Endothelial cell of umbilical vein (primary cell): ENCODE measurements around the gene SART1. TPM values are rescaled to one million over a fixed set of nuclear protein-coding genes. Genes with fewer than 3 reads are reported as not detected.

Source experiments
- BruUV-seq: library from RNA; stranded (reverse); fragments of 400-500 nt; replicated peaks from 2 replicates; lab custom pipeline; 2021; lab: Mats Ljungman, UMichigan
- CTCF ChIA-PET: fragments of 300-600, 350-600 bp; sonication (Branson Sonifier 250); formaldehyde crosslinking; loops from one replicate; lab custom pipeline; 2021; ENCODE audit warnings: antibody characterized with exemption, inconsistent platforms; lab: Charles Lee
- POLR2A ChIA-PET: fragments of 300-600, 350-600 bp; sonication (Branson Sonifier 250); formaldehyde crosslinking; loops from one replicate; lab custom pipeline; 2021; ENCODE audit warnings: antibody characterized with exemption, inconsistent platforms; lab: Charles Lee
- DNase-seq: peaks from one replicate; pipeline ENCODE4 v3.0.0-alpha.2; 2011; ENCODE audit warnings: low read depth, low spot score
- FAIRE-seq: peaks from 2 replicates; lab custom pipeline; 2011; peaks lifted over from hg19 to GRCh38; lab: Jason Lieb, UNC
- H2AFZ ChIP-seq: 2 replicates; pipeline ENCODE4 v1.6.0; 2012; ENCODE audit warnings: low read depth, low read length, control low read depth, inconsistent platforms
- H3K27ac ChIP-seq: 2 replicates; pipeline ENCODE4 v1.5.1; 2011; ENCODE audit warnings: low read depth, mild to moderate bottlenecking, control low read depth, low read length, moderate library complexity; ENCODE audit not compliant: insufficient read depth
- H3K27me3 ChIP-seq, 2 experiments: 2 replicates each; pipeline versions ENCODE4 v1.6.0 to v1.6.1; 2011; ENCODE audit warnings: low read length in 2 of 2, mixed read lengths in 1 of 2; ENCODE audit not compliant: control insufficient read depth in 2 of 2, insufficient read depth in 2 of 2
- H3K36me3 ChIP-seq, 2 experiments: 2 replicates in 1 of 2; 3 replicates in 1 of 2; pipeline ENCODE4 v1.5.1; 2011; ENCODE audit warnings: low read length in 2 of 2, mild to moderate bottlenecking in 1 of 2, moderate library complexity in 1 of 2; ENCODE audit not compliant: control insufficient read depth in 2 of 2, insufficient read depth in 2 of 2; ENCODE audit errors: extremely low read depth in 1 of 2
- H3K4me1 ChIP-seq: 3 replicates; pipeline ENCODE4 v1.5.1; 2011; ENCODE audit warnings: mild to moderate bottlenecking, low read length; ENCODE audit not compliant: control insufficient read depth, insufficient read depth; ENCODE audit errors: extremely low read depth
- H3K4me2 ChIP-seq: 2 replicates; pipeline ENCODE4 v1.6.1; 2011; ENCODE audit warnings: low read length, control low read depth, mixed read lengths; ENCODE audit not compliant: insufficient read depth
- H3K4me3 ChIP-seq, 3 experiments: fragments of 200-600 bp in 1 of 3; sonication (generic), shearing (Covaris generic) in 1 of 3; replicated peaks in 1 of 3; 2 replicates each; pipeline ENCODE4 v1.5.1; 2011 to 2016; ENCODE audit warnings: control low read depth in 3 of 3, low read length in 3 of 3, mild to moderate bottlenecking in 2 of 3, inconsistent platforms in 1 of 3, low read depth in 1 of 3, moderate library complexity in 1 of 3; ENCODE audit not compliant: insufficient read depth in 1 of 3
- H3K79me2 ChIP-seq: 2 replicates; pipeline ENCODE4 v1.6.0; 2012; ENCODE audit warnings: low read length, inconsistent platforms; ENCODE audit not compliant: control insufficient read depth, insufficient read depth
- H3K9ac ChIP-seq: replicated peaks from 2 replicates; pipeline ENCODE3; 2011; ENCODE audit warnings: low read length, control low read depth; ENCODE audit not compliant: insufficient read depth; ENCODE audit errors: extremely low read depth
- H3K9me1 ChIP-seq: replicated peaks from 3 replicates; pipeline ENCODE4 v1.6.0; 2011; ENCODE audit warnings: mild to moderate bottlenecking, low read length; ENCODE audit not compliant: control insufficient read depth, insufficient read depth; ENCODE audit errors: extremely low read depth
- H3K9me3 ChIP-seq: replicated peaks from 2 replicates; pipeline ENCODE4 v1.5.1; 2012; ENCODE audit warnings: low read length, inconsistent platforms; ENCODE audit not compliant: control insufficient read depth, insufficient read depth
- H4K20me1 ChIP-seq: replicated peaks from 2 replicates; pipeline ENCODE3; 2011; ENCODE audit warnings: mild to moderate bottlenecking, low read length; ENCODE audit not compliant: control insufficient read depth, insufficient read depth; ENCODE audit errors: extremely low read depth
- GATA2 ChIP-seq: IDR thresholded peaks from 2 replicates; pipeline ENCODE4 v1.7.0; 2011; ENCODE audit warnings: low read depth, mild to moderate bottlenecking, moderate library complexity, mixed read lengths, low read length; ENCODE audit not compliant: insufficient read length, insufficient read depth
- MYC ChIP-seq: IDR thresholded peaks from one replicate; pipeline ENCODE4 v1.6.1; 2011; ENCODE audit warnings: mild to moderate bottlenecking, low read depth, low read length
- POLR2A ChIP-seq: IDR thresholded peaks from 2 replicates; pipeline ENCODE4 v1.6.1; 2012; ENCODE audit warnings: low read depth, mild to moderate bottlenecking, control low read depth, low read length
- POLR2AphosphoS5 ChIP-seq: IDR thresholded peaks from 2 replicates; pipeline ENCODE4 v1.6.1; 2012; ENCODE audit warnings: low read depth, mild to moderate bottlenecking, control low read depth, low read length, moderate library complexity; ENCODE audit not compliant: insufficient read depth
- dilution Hi-C: fragments of 300-500 bp; cut with MboI; formaldehyde crosslinking; loops from one replicate; pipeline ENCODE4 v1.15.0; 2019; ENCODE audit warnings: low sequenced_read_pairs; ENCODE audit not compliant: extremely low pct_ligation_motif_present
- intact Hi-C: fragments of 100-400 bp; cut with micrococcal nuclease; formaldehyde crosslinking; loops from one replicate; pipeline ENCODE4 v1.10.0; 2022
- polyA plus RNA-seq, 4 experiments: library from polyadenylated mRNA; depleted of rRNA in 3 of 4; stranded (reverse) in 3 of 4; unstranded in 1 of 4; fragments of >200 nt; gene quantifications; 2 replicates each; pipeline versions ENCODE4 v1.2.1 to v1.2.3, GENCODE V29; 2011 to 2012; ENCODE audit warnings: missing spikeins in 1 of 4
- total RNA-seq: library from RNA; stranded (reverse); gene quantifications from 2 replicates; pipeline ENCODE4 v1.2.3, GENCODE V29; 2021
- TF ChIP-seq, protein P1 (sequence below), 2 donors: IDR thresholded peaks; 1 replicate in 1 of 2; 2 replicates in 1 of 2; pipeline ENCODE4 v1.5.1; 2011; ENCODE audit warnings: low read length in 2 of 2, mild to moderate bottlenecking in 2 of 2, moderate library complexity in 2 of 2, control low read depth in 1 of 2, inconsistent platforms in 1 of 2, low read depth in 1 of 2; ENCODE audit not compliant: insufficient read depth in 1 of 2; ENCODE audit errors: extremely low read depth in 1 of 2
- TF ChIP-seq, protein P2 (sequence below): IDR thresholded peaks from 2 replicates; pipeline ENCODE4 v1.6.1; 2011; ENCODE audit not compliant: insufficient read depth, insufficient read length

Gene SART1
- total and polyA plus RNA-seq, 2 donors (not counting 3 experiments of a cell fraction or from before 2014, with no cell fraction given): 21.8 to 62.7 TPM

DNA sequence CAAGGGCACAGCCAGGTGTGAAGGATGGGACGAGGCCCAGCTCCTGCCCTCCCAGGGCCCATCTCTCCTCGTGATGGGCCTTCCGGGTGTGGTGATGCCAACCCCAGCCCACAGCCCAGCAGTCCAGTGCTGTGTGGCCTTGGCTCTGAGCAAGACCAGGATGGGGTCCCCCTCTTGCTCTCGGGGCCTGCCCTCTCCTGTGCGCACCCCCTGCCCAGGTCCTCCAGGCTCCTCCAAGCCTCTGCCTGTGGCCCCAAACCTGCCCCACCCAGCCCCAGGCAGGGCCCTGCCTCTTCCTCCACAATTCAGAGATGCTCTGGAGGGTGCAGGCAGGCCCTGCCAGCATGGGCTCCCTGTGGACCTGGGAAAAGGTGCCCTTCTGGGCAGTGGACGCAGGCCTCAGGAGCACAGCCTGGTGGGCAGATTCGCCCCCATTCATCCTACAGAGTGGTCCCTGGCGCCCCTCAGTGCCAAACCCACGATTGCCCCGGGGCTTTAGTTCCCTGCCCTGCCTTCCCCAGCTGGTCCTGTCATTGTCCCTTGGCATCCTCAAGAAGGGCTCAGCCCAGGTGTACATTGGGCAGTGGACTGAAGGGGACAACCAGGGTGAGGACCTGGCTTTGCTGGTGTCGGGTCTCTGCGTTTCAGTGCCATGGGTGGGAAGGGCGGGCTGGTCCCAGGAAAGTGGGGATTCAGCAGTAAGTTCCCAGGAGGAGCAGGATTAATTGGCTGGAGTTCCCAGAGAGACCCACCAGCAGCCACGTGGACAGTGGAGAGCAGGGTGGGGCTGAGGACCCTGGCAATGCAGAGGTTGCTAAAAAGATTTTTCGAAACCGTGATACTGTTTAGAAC lies 20.7 kb downstream of the SART1 start:
- CTCF ChIA-PET: interaction anchor here (1.0 to 4.7 kb wide), 4 partner anchors 11 to 202 kb away, joined by 3 to 33 read pairs (median 6); no protein-coding TSS in a partner anchor
- no peaks in the 10 kb centered on the region for H4K20me1 ChIP-seq
- TF ChIP-seq MYC (no peak), POLR2A (no peak), POLR2AphosphoS5 (no peak), GATA2 (no peak)
- TF ChIP-seq, protein P1, sequence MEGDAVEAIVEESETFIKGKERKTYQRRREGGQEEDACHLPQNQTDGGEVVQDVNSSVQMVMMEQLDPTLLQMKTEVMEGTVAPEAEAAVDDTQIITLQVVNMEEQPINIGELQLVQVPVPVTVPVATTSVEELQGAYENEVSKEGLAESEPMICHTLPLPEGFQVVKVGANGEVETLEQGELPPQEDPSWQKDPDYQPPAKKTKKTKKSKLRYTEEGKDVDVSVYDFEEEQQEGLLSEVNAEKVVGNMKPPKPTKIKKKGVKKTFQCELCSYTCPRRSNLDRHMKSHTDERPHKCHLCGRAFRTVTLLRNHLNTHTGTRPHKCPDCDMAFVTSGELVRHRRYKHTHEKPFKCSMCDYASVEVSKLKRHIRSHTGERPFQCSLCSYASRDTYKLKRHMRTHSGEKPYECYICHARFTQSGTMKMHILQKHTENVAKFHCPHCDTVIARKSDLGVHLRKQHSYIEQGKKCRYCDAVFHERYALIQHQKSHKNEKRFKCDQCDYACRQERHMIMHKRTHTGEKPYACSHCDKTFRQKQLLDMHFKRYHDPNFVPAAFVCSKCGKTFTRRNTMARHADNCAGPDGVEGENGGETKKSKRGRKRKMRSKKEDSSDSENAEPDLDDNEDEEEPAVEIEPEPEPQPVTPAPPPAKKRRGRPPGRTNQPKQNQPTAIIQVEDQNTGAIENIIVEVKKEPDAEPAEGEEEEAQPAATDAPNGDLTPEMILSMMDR (IDR thresholded peaks at IDR 0.05; ENCODE audit: extremely low read depth in 1 of 2, insufficient read depth in 1 of 2, low read depth in 1 of 2, low read length in 2 of 2): no peak
- TF ChIP-seq, protein P2, sequence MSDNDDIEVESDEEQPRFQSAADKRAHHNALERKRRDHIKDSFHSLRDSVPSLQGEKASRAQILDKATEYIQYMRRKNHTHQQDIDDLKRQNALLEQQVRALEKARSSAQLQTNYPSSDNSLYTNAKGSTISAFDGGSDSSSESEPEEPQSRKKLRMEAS: no peak
- dilution Hi-C loops (no loop called here), intact Hi-C loops (no loop called here)
- no TSS peak for BruUV-seq
- DNase-seq: no peak
- no peak overlapping the region for H3K9ac ChIP-seq
- no peak overlapping the region for H3K4me2 ChIP-seq
- no peaks in the 10 kb centered on the region for H3K27me3 ChIP-seq
- FAIRE-seq: no peak
- no peaks in the 10 kb centered on the region for H3K4me1 ChIP-seq
- H3K36me3 ChIP-seq: peaks cover 0 to 23% of the 10 kb centered on the region in 2 experiments
- no peaks in the 10 kb centered on the region for H3K9me3 ChIP-seq
- POLR2A ChIA-PET: no interaction called here
- H3K79me2 ChIP-seq: no peaks in the 10 kb centered on the region
- H3K4me3 ChIP-seq: no peak overlapping the region
- no peak overlapping the region for H3K27ac ChIP-seq
- H2AFZ ChIP-seq: no peak overlapping the region
- H3K9me1 ChIP-seq: no peaks in the 10 kb centered on the region
